ENCODE measurements around the gene DNAH8.
"Not testable (repeated sequence)": the region's sequence is repeated elsewhere in the genome, so short reads cannot be mapped to it uniquely, and the experiment has no call there.

DNAH8 gene, protein sequence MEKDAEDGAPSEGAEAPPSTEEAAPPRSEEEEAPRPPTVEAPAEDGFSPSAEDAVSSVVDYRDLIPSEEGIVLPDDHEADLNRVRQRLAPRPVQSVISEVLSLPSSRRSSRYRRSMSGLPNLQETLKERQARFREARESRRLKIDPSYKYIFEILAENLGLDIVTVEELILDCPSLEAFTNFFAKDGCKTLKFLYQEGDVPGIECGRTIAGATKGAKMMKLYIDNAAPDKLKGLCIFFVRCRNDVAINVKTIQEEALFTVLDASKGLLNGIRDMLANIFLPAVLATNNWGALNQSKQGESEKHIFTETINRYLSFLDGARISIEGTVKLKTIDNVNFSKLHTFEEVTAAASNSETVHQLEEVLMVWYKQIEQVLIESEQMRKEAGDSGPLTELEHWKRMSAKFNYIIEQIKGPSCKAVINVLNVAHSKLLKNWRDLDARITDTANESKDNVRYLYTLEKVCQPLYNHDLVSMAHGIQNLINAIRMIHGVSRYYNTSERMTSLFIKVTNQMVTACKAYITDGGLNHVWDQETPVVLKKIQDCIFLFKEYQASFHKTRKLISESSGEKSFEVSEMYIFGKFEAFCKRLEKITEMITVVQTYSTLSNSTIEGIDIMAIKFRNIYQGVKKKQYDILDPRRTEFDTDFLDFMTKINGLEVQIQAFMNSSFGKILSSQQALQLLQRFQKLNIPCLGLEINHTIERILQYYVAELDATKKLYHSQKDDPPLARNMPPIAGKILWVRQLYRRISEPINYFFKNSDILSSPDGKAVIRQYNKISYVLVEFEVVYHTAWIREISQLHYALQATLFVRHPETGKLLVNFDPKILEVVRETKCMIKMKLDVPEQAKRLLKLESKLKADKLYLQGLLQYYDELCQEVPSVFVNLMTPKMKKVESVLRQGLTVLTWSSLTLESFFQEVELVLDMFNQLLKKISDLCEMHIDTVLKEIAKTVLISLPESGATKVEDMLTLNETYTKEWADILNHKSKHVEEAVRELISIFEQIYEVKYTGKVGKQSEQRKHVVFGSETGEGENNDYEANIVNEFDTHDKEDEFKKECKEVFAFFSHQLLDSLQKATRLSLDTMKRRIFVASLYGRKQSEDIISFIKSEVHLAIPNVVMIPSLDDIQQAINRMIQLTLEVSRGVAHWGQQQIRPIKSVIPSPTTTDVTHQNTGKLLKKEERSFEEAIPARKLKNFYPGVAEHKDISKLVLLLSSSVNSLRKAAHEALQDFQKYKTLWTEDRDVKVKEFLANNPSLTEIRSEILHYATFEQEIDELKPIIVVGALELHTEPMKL (N-terminal part only)

DNA sequence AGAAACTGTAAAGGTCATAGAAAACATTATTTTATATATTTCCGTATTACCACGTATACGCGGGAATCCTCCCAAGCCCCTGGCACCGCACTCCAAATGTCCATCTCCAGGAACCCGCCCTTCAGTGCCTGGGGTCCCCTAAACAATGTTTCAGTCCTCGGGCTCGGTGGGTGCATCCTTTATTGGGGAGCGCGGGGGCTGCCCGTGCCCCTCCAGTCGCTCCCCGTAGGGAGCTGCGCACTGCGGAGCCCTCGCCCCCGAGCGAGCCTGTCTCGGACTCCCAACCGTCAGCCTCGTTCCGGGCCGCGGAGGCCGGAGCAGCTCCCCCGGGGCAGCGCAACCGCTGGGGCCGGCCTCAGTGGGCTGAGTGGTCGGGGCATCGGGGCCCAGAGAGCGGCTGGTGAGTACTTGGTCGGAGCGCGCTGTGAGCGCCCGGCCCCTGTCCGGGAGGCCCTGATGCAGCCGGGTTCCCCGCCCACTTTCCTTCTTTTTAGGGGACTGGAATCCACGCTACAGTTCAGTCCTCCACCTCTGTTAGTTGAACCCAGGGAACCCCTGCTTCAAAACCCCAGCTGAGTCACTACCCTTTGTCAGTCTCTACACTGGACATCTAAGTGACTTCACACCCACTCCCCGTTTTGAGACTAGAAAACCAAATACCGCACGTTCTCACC, at the start of gene DNAH8:
Gene DNAH8, plus strand, starts transcription at position 296 of the 674 bp plus-strand sequence. CDS start 7,499 bp downstream, outside the sequence.
- DNase-seq = no peak

DNA sequence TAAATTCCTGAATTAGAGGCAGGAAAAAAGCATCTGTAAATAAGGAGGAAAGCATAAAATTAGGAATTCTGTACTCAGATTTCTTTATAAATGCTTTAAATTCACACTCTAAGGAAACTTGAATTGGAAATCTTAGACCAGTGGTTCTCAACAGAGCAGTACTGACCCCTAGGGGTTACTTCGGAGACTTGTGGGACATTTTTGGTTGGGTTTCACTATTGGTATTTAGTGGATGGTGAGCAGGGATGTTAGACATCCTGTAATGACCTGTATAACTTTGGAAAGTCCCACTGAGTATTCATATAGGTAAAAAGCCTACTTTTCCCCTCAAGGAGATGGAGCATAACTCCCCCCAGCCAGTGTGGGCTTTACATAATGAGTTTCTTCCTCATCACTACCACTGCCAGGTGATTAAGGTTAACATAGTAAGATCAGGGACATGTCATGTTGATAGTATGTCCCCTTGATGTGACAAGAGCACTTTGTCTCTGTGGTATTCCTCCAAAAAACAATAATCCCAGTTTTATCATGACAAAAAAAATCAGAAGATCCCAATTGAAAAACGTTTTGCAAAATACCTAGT, 43.1 kb upstream of the DNAH8 start:
- DNase-seq = no peak

DNA sequence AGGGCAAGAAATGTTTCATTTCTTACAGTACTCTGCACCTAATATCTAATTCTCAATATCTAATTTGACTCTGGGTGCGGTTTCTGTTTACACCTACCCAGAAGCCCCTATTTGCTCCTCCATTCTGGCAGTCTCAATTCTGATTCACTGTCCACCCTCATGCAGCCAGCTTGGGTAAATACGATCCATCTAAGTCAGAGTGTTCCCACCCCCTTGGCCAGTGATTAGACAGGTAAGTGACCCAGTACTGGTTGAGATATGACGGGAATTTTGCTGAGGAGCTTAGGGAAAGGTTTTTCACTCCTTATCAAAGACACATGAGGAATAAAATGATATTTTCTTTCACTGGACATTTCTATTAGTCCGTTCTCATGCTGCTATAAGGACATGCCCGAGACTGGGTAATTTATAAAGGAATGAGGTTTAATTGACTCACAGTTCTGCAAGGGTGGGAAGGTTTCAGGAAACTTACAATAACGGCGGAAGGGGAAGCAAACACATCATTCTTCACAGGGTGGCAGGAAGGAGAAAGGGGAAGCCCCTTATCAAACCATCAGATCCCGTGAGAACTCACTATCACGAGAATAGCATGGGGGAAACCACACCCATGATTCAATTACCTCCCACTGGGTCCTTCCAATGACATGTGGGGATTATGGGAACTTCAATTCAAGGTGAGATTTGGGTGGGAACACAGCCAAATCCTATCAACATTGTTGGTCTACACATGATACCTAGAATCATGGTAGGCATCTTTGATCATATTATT, 41.5 kb upstream of the DNAH8 start:
- DNase-seq = no peak

DNA sequence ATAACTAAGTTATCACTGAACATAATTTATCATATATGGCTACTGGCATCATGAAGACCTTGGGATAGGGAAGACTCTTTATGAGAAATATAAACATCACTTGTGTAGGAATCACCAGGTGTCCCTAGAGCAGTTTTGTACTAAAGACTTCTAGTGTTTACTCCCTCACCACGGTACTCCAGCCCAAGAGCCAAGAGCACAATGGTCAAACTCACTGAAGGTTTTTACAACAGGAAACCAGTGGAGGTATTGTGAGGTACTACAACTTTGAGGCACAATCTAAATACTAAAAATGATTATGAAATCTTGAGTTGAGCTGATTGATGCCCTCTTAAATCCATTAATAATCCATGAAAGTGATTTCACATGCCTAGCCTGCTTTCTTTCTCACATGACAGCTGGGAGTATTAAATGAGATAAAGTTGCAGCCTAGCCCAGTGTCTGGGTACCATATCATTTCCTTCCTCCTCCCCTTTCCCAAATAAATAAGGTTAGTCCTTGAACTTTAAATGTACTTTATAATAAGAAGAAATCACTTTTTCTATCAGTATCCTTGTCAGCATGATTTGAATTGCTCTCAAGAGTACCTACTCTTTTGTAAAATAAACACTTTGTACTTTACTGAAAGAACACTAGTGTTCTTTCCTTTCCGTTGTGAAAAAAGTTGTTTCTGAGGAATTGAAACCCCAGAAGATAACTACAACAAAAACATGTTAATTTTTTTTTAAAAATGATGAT, 38.7 kb upstream of the DNAH8 start:
- no peak for DNase-seq

DNA sequence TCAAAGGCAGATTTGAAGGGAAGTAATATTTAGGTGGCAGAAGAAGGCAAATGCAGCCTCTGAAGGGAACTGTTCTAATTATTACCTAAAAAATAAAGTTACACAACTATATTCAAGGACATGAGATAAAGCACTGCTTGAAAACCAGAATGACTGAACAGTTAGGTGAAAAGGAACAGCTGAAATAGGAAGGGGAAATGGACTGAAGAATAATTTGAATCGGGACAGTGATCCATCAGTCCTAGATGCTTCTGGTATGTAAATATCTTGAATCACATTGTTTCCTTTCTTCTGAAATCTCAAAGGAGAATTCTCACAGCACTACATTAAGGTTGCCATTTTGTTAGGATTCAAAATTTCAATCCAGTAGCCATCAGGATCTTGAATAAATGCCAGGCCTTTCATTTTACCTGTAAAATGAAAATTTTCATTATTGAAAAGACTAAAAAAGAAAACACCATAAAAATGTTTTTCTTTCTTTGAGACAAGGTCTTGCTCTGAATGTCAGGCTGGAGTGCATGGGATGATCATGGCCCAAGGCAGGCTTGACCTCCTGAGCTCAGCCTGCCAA, 38.1 kb upstream of the DNAH8 start:
- no peak for DNase-seq

DNA sequence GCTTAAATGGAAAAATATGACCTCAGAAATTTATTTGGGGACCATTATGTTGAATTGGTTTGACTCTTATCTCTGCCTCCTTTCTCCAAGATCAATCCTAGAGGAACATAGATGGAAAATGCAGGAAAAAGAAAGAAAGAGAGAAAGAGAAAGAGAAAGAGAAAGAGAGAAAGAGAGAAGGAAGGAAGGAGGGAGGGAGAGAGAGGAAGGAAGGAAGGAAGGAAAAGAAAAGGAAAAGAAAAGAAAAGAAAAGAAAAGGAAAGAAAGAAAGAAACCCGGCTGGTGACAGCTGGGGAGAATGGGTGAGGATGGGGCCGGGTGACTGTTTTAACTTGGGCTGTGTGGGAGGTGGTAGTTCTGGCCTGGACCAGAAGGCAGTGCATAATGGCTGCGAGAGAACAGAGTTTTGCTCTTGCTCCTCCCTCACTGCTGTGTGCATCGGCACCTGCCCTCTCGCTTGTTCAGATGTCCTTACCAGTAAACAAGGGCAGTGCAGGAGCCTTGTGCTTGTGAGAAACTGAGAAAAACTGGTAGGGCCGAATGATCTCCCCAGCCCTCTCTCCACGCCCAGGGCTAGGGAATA, 36.8 kb upstream of the DNAH8 start:
- no peak for DNase-seq

DNA sequence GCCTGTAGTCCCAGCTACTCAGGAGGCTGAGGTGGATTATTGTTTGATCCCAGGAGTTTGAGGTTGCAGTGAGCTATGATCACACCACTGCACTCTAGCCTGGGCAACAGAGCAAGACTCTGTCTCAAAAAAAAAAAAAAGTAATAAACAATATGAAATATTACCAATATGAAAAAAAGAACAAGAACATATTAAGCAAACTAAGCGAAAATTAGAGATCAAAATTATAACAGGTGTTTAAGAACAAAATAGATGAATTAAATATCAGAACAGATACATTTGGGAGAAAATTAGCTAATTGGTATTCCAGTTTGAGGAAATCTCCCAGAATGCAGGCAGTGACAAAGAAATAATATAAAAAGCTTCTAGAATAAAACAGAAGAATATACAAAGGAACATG, 35.4 kb upstream of the DNAH8 start:
- no peak for DNase-seq

DNA sequence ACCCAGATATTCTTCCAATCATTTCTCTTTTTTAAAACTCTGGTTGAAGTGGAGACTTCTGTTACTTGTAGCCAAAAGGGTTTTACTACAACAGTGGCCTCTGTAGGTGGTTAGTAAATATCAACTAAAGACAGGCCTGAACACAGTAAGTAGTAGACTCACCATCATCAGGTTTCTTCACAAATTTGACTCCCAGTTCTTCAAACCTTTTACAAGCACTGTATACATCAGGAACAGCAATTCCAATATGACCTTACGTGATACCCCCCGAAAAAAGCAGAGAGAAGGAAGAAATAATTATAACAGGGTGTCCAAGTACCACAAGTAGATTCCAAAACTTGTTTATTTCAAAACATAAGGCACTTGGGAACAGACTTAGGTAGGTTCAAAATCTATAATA, 33.3 kb upstream of the DNAH8 start:
- DNase-seq = no peak

DNA sequence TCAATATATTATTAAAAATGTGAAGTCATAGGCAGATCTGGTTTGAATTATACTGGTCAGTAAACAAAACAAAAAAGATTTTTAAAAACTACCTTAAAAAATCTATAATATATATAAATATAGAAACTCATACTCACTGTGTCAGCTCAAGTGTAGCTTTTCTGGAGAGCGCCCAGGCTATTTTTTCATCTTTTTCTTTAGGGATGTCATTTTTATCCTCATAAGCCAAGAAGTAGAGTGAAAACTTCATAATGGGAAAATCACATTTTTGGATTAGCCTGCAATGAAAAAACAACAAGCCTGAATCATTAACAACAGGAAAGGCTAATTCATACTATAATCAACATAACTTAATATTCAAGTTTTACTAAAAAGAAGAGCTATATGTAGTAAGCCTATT, 30.9 kb upstream of the DNAH8 start:
- no peak for DNase-seq

DNA sequence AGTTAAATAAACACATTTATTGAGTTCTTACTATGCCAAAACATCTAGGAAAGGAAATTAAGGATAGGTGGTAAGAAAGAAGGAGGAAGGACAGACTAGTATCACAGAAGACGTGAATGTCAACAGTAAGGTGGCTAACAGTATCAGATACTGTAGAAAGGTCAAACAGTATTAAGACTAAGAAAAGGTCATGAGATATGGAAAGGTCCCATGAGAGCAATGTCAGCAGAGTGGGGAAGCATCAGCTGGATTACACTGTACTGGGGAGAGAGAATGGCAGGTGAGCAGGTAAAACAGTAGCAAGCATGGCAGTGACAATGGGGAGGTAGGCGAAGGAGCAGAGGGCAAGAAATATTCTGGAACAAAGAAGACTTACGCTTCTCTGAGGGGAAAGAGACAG, 30.2 kb upstream of the DNAH8 start:
- DNase-seq = no peak

DNA sequence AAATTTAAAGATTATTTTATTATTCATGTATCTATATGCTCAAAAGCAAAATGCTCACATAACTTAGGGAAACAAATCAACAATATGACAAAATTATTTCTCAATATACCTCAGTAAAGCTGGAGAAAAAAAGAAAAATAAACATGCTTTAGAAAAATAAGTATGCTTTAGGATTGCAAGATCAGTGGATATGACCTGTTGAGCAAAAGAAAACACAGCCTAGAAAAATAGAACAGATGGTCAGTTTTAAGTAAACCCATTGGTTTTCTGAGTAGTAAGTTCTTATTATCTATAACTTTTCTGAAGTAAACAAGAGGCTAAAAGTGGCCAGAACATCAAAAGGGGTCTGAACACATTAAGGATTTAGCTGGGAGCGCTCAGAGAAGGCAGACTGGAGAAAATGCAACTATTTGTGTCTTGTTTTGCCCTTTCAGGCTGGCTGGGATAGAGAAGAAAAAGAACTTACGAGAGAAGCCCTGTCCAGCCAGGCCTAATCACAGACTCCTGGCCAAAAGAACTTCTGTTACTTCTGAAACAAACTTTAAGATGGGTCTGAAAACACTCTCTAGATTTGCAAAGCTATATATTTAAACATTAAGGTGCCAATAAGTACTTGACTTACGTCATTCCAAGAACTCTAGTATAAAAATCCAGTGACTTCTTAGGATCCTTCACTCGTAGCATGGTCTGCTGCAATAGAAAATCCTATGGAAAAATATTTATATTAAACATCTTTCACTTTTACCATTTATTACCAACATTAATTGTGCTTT, 28.7 kb upstream of the DNAH8 start:
- no peak for DNase-seq

DNA sequence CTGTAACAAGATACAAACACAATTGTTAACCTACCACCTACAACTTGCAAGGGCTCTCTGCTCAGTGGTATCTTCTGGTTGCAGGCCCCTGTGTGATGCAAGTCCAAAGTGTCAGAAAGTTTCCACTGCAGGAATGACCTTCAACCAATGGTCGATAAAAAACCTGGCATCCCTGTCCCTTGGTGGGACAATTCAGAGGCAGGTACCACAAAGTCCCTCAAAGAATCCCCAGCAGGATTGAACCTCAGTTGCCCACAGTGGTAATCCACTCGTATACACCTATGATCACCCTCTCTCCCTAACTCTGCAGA, 28.1 kb upstream of the DNAH8 start:
- no peak for DNase-seq

DNA sequence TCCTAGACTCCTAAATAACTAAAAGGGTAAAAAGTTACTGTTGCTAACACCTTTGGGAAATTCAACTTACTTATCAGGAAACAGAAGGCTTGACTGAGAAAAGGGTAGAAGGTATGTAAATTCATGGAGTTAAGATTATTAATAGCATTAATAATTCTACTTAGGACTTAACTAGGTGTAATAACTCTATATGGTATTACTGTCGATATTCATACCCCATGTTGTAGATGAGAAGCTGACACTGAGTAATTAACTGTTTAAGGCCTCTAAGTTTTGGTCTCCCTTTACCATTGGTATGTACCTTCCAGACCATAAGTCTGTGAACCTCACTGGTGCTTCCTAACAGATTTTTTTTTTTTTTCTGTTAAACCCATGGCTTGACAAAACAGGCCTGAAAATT, 27.6 kb upstream of the DNAH8 start:
- DNase-seq = no peak

DNA sequence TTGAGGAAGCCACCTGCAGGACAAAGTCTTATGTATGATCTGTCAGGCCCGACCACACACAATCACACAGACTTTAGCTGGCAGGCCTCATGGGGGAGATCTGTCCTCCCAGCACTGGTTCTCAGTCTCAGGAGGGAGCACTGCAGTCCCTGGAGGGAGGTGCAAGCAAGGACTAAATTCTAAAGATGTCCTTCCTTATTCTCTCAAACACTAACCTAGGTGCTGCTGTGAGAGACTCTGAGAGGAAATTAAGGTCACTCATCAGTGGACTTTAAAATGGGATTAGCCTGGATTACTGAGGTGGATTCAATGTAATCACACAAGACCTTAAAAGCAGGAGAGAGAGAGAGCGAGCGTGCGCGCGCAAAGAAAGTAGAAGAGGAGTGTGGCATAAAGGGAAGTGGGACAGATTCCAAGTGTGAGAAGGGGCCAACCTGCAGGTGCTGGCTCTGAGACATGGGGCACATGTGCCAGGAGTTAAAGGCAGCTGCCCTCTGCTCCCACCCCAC, 26.5 kb upstream of the DNAH8 start:
- DNase-seq = no peak

DNA sequence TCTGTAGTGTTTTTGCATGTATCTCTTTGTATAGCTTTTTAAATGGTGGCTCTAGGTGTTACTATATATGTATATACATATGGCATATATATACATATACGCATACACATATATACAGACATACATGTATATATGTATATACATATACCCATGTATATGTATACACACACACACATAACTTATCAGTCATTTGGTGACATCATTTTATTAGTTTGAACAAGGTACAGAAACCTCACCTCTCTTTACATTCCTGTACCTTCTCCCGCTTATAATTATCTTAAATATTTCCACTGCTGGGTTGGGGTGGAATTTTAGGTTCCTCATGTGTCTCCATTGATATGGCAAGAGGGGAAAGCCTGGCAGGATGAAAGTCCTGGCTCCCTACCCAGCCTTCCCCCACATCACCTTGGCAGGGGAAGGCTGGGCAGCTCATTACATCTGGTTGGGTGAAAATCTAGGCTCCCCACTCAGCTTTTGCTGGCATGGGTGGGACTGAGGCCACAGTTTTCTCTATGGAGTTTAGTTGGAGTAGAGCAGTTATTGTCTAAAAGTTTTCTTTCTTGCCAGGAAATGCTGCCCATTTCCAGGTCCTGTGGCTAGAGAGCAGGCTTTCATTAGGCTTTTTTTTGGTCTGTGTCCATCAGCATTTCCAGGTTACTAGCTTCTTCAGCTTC, 19.7 kb upstream of the DNAH8 start:
- no peak for DNase-seq

DNA sequence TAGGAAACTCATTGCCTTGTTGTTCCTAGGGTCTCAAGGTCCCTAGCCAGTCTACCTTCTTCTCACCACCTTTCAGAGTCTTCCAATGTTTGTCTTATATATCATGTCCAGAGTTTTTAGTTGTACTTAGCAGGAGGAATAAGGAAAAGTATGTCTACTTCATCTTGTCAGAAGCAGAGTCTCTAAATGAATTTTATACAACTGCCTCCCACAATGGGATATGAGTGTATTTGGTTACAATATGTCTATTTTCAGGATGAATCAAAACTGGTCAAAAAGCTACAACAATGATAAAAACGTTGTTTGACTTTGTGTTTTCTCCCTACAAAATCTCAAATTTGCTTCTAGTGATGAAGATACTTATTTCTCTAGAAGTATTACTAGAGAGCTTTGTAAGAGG, 19.2 kb upstream of the DNAH8 start:
- no peak for DNase-seq

DNA sequence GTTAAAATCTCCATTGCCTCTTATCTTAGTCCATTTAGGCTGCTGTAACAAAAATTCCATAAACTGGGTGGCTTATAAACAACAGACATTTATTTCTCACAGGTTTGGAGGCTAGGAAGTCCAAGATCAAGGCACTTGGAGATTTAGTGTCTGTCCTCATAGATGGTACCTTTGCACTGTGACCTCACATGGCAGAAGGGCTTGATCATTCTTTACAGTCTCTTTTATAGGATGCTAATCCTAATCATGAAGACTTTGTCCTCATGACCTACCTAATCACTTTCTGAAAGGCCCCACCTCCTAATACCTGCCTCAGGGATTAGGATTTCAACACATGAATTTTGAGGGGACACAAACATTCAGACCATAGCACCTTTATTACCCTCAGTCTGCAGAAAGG, 18.8 kb upstream of the DNAH8 start:
- no peak for DNase-seq

DNA sequence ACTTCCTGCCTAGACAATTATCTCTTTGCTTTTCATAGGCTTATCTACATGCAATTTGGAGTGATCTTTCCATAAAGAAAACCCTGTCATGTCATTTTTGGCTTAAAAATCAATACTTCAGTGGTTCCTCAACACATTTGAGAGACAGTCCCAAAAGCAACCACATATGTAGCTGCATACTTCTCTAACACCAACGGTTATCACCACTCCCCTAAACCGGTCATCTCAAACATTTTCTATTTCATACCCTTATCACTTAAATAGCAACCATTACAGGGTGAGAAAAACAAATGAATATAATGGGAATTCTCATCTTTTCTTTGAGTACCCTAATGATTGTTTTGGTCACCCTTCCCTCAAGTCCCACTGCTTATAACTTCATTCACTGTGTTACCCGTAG, 17.3 kb upstream of the DNAH8 start:
- no peak for DNase-seq

DNA sequence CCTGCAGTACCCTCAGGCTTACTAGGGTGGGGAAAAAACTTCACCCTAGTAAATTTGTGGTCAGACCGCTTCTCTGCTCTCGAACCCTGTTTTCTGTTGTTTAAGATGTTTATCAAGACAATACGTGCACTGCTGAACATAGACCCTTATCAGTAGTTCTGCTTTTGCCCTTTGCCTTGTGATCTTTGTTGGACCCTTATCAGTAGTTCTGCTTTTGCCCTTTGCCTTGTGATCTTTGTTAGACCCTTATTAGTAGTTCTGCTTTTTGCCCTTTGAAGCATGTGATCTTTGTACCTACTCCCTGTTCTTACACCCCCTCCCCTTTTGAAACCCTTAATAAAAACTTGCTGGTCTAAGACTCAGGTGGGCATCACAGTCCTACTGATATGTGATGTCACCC, 15.4 kb upstream of the DNAH8 start:
- not testable (repeated sequence) for DNase-seq
